WTC11 (cell line): ENCODE measurements around the gene OR6J1. TPM values are rescaled to one million over a fixed set of nuclear protein-coding genes. Genes with fewer than 3 reads are reported as not detected.
A peak's percentile ranks its signal among the peaks of the same experiment; 100 is the strongest.

Experiments
- ATAC-seq: fragments of 200-7000 bp; cut with Tn5 transposase; 2 replicates; pipeline ENCODE4 v1.10.0; 2021; ENCODE audit warnings: mild to moderate bottlenecking, moderate library complexity
- CTCF ChIA-PET: fragments of 300-600 bp; sonication (Branson Sonifier 250); formaldehyde crosslinking; loops from one replicate; lab custom pipeline; 2021; ENCODE audit warnings: antibody characterized with exemption; lab: Charles Lee
- POLR2A ChIA-PET: fragments of 350-600 bp; sonication (Branson Sonifier 250); formaldehyde crosslinking; loops from one replicate; lab custom pipeline; 2021; ENCODE audit warnings: antibody characterized with exemption; lab: Charles Lee
- DNase-seq: peaks from one replicate; pipeline ENCODE4 v3.0.0; 2021; ENCODE audit warnings: low spot score
- H3K27ac Mint-ChIP-seq: 2 replicates; pipeline ENCODE4 v1.8.0; 2021; ENCODE audit warnings: mixed read lengths
- H3K27me3 Mint-ChIP-seq: 2 replicates; pipeline ENCODE4 v1.8.0; 2021; ENCODE audit warnings: low read depth, mild to moderate bottlenecking, moderate library complexity, mixed read lengths
- H3K36me3 Mint-ChIP-seq: 2 replicates; pipeline ENCODE4 v1.8.0; 2021; ENCODE audit warnings: mixed read lengths
- H3K4me1 Mint-ChIP-seq: 2 replicates; pipeline ENCODE4 v1.8.0; 2022; ENCODE audit warnings: mixed read lengths
- H3K4me3 Mint-ChIP-seq: 2 replicates; pipeline ENCODE4 v1.8.0; 2021; ENCODE audit warnings: mild to moderate bottlenecking, moderate library complexity, mixed read lengths
- H3K9me3 Mint-ChIP-seq: 2 replicates; pipeline ENCODE4 v1.8.0; 2021; ENCODE audit warnings: mixed read lengths
- CREB1 ChIP-seq: sonication (generic); formaldehyde crosslinking; IDR thresholded peaks from 2 replicates; pipeline ENCODE4 v1.8.0; 2023; ENCODE audit warnings: mild to moderate bottlenecking, missing genetic modification reagents
- CREM ChIP-seq: sonication (generic); formaldehyde crosslinking; IDR thresholded peaks from 2 replicates; pipeline ENCODE4 v1.8.1; 2022; ENCODE audit warnings: mild to moderate bottlenecking, missing genetic modification reagents, moderate library complexity
- FOXJ3 ChIP-seq: sonication (generic); formaldehyde crosslinking; IDR thresholded peaks from 2 replicates; pipeline ENCODE4 v1.9.0; 2021; ENCODE audit warnings: missing genetic modification reagents, mild to moderate bottlenecking, borderline replicate concordance
- FOXK1 ChIP-seq: sonication (generic); formaldehyde crosslinking; IDR thresholded peaks from 2 replicates; pipeline ENCODE4 v1.8.0; 2022; ENCODE audit warnings: mild to moderate bottlenecking, moderate library complexity, missing genetic modification reagents
- GABPB1 ChIP-seq: sonication (generic); formaldehyde crosslinking; IDR thresholded peaks from 2 replicates; pipeline ENCODE4 v1.8.1; 2023; ENCODE audit warnings: mild to moderate bottlenecking, missing genetic modification reagents
- IRF2 ChIP-seq: sonication (generic); formaldehyde crosslinking; IDR thresholded peaks from 2 replicates; pipeline ENCODE4 v1.8.0; 2022; ENCODE audit warnings: low read depth, missing genetic modification reagents, borderline replicate concordance
- MXD4 ChIP-seq: fragments of 250-450 bp; sonication (Bioruptor Pico); IDR thresholded peaks from 2 replicates; pipeline ENCODE4 v1.8.0; 2021; ENCODE audit warnings: mild to moderate bottlenecking, moderate library complexity, borderline replicate concordance
- NFE2L1 ChIP-seq: sonication (generic); formaldehyde crosslinking; IDR thresholded peaks from 2 replicates; pipeline ENCODE4 v1.8.1; 2023; ENCODE audit warnings: missing genetic modification reagents
- RELA ChIP-seq: sonication (generic); formaldehyde crosslinking; IDR thresholded peaks from 2 replicates; pipeline ENCODE4 v1.8.1; 2022; ENCODE audit warnings: missing genetic modification reagents, mild to moderate bottlenecking, borderline replicate concordance
- SP1 ChIP-seq: sonication (generic); formaldehyde crosslinking; conservative IDR thresholded peaks from 2 replicates; pipeline ENCODE4 v1.8.1; 2022; ENCODE audit warnings: missing genetic modification reagents
- ZNF263 ChIP-seq: sonication (generic); formaldehyde crosslinking; IDR thresholded peaks from 2 replicates; pipeline ENCODE4 v1.8.1; 2022; ENCODE audit warnings: low read depth, mild to moderate bottlenecking, moderate library complexity, missing genetic modification reagents
- total RNA-seq: library from RNA; stranded (reverse); gene quantifications from 3 replicates; pipeline ENCODE4 v1.2.3, GENCODE V29; 2021
- TF ChIP-seq, protein P1 (sequence below): sonication (generic); formaldehyde crosslinking; IDR thresholded peaks from 2 replicates; pipeline ENCODE4 v1.8.0; 2023; ENCODE audit warnings: mild to moderate bottlenecking, missing genetic modification reagents
- TF ChIP-seq, protein P2 (sequence below): sonication (generic); formaldehyde crosslinking; IDR thresholded peaks from 2 replicates; pipeline ENCODE4 v1.8.0; 2022; ENCODE audit warnings: mild to moderate bottlenecking, missing genetic modification reagents
- TF ChIP-seq, protein P3 (sequence below): sonication (generic); formaldehyde crosslinking; IDR thresholded peaks from 2 replicates; pipeline ENCODE4 v1.8.0; 2023; ENCODE audit warnings: missing genetic modification reagents
- TF ChIP-seq, protein P4 (sequence below): sonication (generic); formaldehyde crosslinking; IDR thresholded peaks from 2 replicates; pipeline ENCODE4 v1.8.1; 2023; ENCODE audit warnings: mild to moderate bottlenecking, missing genetic modification reagents
- TF ChIP-seq, protein P5 (sequence below): sonication (generic); formaldehyde crosslinking; IDR thresholded peaks from 2 replicates; pipeline ENCODE4 v1.8.0; 2022; ENCODE audit warnings: mild to moderate bottlenecking, missing genetic modification reagents
- TF ChIP-seq, protein P6 (sequence below): fragments of 250-450 bp; sonication (Bioruptor Pico); IDR thresholded peaks from 2 replicates; pipeline ENCODE4 v2.1.2; 2022; ENCODE audit warnings: mild to moderate bottlenecking, moderate library complexity
- TF ChIP-seq, protein P7 (sequence below): sonication (generic); formaldehyde crosslinking; IDR thresholded peaks from 2 replicates; pipeline ENCODE4 v1.8.0; 2023; ENCODE audit warnings: missing genetic modification reagents, mild to moderate bottlenecking, borderline replicate concordance
- TF ChIP-seq, protein P8 (sequence below): sonication (generic); formaldehyde crosslinking; conservative IDR thresholded peaks from 2 replicates; pipeline ENCODE4 v1.8.1; 2022; ENCODE audit warnings: mild to moderate bottlenecking, missing genetic modification reagents

The OR6J1 gene
- total RNA-seq, 1 experiment from 2014 or later = not detected

DNA sequence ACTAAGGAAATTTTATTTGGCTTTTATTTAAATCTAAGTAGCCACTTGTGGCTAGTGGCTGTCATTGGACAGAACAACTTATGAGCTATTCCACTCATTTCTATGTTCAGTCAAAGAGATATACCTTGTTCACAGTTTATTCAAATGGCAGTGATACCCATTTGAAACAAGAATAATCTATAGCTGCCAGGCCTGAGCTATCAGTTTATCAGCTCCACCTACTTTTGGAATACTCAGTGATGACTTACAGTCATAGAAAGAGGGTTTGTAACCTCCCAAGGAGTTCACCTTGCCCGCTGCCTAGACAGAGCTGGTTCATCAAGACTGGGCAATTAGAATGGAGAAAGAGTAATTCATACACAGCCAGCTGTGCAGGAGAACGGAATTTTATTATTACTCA lies 50.6 kb downstream of the OR6J1 start (continued):
- TF ChIP-seq MXD4 (CRISPR knock-in tag) (no peak), FOXJ3 (CRISPR knock-in tag) (no peak), RELA (CRISPR knock-in tag) (no peak), CREM (CRISPR knock-in tag) (no peak), CREB1 (CRISPR knock-in tag) (no peak)

DNA sequence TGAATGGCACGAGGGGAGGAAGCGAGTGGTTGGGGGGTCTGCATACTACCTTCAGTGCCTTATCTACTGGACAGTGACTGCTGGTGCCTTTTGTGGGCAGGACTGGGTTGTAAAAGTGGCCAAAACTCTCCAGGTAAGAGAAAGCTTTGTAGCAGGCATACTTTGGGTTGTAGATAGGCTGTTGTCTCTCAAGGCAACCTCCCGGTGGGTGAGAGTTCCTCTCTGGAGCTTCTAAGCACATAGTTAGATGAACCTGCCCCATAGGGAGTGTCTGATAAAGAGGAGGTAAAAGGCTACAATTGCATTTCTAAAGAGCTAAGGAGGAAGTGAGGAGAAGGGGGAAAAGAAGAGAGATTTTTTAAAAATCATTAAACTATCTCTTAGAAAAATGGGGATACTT lies 51.0 kb downstream of the OR6J1 start:
- DNase-seq = no peak
- Mint-ChIP-seq H3K27ac (peak overlapping the region; percentile 67; the same call in 1 of the 2 replicates), H3K9me3 (no peaks in the 10 kb centered on the region), H3K4me1 (peaks cover 42% of the 10 kb centered on the region), H3K36me3 (no peaks in the 10 kb centered on the region)
- ATAC-seq = no peak
- ChIA-PET CTCF (interaction anchor here (1.2 to 10.2 kb wide), 4 partner anchors 20 to 60 kb away, joined by 3 to 117 read pairs (median 8); no protein-coding TSS in a partner anchor), POLR2A (no interaction called here)
- no peak for TF ChIP-seq ZNF263
- TF ChIP-seq, protein P1, sequence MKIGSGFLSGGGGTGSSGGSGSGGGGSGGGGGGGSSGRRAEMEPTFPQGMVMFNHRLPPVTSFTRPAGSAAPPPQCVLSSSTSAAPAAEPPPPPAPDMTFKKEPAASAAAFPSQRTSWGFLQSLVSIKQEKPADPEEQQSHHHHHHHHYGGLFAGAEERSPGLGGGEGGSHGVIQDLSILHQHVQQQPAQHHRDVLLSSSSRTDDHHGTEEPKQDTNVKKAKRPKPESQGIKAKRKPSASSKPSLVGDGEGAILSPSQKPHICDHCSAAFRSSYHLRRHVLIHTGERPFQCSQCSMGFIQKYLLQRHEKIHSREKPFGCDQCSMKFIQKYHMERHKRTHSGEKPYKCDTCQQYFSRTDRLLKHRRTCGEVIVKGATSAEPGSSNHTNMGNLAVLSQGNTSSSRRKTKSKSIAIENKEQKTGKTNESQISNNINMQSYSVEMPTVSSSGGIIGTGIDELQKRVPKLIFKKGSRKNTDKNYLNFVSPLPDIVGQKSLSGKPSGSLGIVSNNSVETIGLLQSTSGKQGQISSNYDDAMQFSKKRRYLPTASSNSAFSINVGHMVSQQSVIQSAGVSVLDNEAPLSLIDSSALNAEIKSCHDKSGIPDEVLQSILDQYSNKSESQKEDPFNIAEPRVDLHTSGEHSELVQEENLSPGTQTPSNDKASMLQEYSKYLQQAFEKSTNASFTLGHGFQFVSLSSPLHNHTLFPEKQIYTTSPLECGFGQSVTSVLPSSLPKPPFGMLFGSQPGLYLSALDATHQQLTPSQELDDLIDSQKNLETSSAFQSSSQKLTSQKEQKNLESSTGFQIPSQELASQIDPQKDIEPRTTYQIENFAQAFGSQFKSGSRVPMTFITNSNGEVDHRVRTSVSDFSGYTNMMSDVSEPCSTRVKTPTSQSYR (CRISPR knock-in tag) = no peak
- TF ChIP-seq, all 79 proteins: peak for 0
- Mint-ChIP-seq H3K27me3 (peaks cover 3% of the 10 kb centered on the region; the same call in 1 of the 2 replicates), H3K4me3 (no peak overlapping the region)

DNA sequence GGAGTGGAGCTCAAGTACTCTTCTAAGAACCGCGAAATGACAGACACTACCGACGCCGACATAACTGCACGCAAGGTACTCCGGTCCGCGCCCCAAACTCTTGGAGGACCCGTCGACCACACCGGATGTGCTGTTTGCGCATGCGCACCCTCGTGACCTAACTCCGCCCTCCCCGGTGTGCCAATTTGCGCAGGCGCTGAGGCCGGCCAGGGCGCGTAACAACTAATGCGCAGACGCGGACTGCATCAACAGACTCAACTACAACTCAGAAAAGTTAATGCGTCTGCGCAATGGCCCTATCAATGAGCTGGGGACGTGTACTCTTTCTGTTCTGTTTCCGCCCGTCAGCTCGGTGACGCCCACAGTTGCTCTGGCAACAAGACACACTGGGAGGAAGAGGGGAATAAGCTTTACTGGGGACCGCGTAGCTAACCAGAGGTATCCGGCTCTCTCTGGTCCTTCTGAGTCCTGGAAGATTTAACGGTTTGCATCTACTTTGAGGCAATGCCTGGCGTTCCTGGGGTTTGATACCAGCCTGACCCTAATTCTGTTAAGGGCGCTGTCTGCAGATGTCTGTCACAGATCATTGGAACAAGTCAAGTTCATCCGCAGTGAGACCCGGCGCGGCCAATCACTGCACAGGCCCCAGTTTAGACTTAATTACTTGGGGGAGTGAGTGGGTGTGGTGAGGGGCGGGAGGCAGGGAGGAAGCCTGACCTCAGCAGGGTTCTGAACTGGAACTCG lies 54.9 kb downstream of the OR6J1 start, which contains the start of gene DAD1:
TSS of gene DAD1 (minus strand) at position 129 of the 744 bp plus-strand sequence. CDS start at position 62, 67 bp downstream.
- H3K36me3 Mint-ChIP-seq = no peaks in the 10 kb centered on the region
- DNase-seq (peak; percentile 99), ATAC-seq (peak; percentile 92)
- H3K4me3 Mint-ChIP-seq = peak within 1 kb of the TSS; percentile 98
- H3K27ac Mint-ChIP-seq = peak within 1 kb of the TSS; percentile 99
- ChIA-PET POLR2A (interaction anchor here (0.5 to 2.2 kb wide), 9 partner anchors 9 to 177 kb away, joined by 3 to 28 read pairs (median 4); partner anchors contain the start of genes ABHD4 and OXA1L), CTCF (interaction anchor here (0.5 to 4.2 kb wide), 23 partner anchors 10 to 438 kb away, joined by 3 to 112 read pairs (median 4); partner anchors contain the start of genes ABHD4, OXA1L and REM2)
- H3K4me1 Mint-ChIP-seq = peaks cover 45% of the 10 kb centered on the region
- H3K27me3 Mint-ChIP-seq = peaks cover 3% of the 10 kb centered on the region; the same call in 1 of the 2 replicates
- H3K9me3 Mint-ChIP-seq = no peaks in the 10 kb centered on the region
- TF ChIP-seq NFE2L1 (CRISPR knock-in tag) = no peak
- TF ChIP-seq GABPB1 (CRISPR knock-in tag) = peak; percentile 6
- TF ChIP-seq, protein P2, sequence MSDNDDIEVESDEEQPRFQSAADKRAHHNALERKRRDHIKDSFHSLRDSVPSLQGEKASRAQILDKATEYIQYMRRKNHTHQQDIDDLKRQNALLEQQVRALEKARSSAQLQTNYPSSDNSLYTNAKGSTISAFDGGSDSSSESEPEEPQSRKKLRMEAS (CRISPR knock-in tag) = peak; percentile 8
- TF ChIP-seq, protein P3, sequence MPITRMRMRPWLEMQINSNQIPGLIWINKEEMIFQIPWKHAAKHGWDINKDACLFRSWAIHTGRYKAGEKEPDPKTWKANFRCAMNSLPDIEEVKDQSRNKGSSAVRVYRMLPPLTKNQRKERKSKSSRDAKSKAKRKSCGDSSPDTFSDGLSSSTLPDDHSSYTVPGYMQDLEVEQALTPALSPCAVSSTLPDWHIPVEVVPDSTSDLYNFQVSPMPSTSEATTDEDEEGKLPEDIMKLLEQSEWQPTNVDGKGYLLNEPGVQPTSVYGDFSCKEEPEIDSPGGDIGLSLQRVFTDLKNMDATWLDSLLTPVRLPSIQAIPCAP (CRISPR knock-in tag) = no peak
- TF ChIP-seq, protein P4, sequence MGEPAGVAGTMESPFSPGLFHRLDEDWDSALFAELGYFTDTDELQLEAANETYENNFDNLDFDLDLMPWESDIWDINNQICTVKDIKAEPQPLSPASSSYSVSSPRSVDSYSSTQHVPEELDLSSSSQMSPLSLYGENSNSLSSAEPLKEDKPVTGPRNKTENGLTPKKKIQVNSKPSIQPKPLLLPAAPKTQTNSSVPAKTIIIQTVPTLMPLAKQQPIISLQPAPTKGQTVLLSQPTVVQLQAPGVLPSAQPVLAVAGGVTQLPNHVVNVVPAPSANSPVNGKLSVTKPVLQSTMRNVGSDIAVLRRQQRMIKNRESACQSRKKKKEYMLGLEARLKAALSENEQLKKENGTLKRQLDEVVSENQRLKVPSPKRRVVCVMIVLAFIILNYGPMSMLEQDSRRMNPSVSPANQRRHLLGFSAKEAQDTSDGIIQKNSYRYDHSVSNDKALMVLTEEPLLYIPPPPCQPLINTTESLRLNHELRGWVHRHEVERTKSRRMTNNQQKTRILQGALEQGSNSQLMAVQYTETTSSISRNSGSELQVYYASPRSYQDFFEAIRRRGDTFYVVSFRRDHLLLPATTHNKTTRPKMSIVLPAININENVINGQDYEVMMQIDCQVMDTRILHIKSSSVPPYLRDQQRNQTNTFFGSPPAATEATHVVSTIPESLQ (CRISPR knock-in tag) = no peak
- TF ChIP-seq, protein P5, sequence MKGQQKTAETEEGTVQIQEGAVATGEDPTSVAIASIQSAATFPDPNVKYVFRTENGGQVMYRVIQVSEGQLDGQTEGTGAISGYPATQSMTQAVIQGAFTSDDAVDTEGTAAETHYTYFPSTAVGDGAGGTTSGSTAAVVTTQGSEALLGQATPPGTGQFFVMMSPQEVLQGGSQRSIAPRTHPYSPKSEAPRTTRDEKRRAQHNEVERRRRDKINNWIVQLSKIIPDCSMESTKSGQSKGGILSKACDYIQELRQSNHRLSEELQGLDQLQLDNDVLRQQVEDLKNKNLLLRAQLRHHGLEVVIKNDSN (CRISPR knock-in tag) = peak; percentile 76
- no peak for TF ChIP-seq IRF2 (CRISPR knock-in tag)
- peak; percentile 40 for TF ChIP-seq SP1 (CRISPR knock-in tag)
- peak; percentile 48; the same call in 1 of the 2 replicates for TF ChIP-seq FOXK1
- TF ChIP-seq, protein P6, sequence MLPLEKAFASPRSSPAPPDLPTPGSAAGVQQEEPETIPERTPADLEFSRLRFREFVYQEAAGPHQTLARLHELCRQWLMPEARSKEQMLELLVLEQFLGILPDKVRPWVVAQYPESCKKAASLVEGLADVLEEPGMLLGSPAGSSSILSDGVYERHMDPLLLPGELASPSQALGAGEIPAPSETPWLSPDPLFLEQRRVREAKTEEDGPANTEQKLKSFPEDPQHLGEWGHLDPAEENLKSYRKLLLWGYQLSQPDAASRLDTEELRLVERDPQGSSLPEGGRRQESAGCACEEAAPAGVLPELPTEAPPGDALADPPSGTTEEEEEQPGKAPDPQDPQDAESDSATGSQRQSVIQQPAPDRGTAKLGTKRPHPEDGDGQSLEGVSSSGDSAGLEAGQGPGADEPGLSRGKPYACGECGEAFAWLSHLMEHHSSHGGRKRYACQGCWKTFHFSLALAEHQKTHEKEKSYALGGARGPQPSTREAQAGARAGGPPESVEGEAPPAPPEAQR (CRISPR knock-in tag) = no peak
- TF ChIP-seq, protein P7, sequence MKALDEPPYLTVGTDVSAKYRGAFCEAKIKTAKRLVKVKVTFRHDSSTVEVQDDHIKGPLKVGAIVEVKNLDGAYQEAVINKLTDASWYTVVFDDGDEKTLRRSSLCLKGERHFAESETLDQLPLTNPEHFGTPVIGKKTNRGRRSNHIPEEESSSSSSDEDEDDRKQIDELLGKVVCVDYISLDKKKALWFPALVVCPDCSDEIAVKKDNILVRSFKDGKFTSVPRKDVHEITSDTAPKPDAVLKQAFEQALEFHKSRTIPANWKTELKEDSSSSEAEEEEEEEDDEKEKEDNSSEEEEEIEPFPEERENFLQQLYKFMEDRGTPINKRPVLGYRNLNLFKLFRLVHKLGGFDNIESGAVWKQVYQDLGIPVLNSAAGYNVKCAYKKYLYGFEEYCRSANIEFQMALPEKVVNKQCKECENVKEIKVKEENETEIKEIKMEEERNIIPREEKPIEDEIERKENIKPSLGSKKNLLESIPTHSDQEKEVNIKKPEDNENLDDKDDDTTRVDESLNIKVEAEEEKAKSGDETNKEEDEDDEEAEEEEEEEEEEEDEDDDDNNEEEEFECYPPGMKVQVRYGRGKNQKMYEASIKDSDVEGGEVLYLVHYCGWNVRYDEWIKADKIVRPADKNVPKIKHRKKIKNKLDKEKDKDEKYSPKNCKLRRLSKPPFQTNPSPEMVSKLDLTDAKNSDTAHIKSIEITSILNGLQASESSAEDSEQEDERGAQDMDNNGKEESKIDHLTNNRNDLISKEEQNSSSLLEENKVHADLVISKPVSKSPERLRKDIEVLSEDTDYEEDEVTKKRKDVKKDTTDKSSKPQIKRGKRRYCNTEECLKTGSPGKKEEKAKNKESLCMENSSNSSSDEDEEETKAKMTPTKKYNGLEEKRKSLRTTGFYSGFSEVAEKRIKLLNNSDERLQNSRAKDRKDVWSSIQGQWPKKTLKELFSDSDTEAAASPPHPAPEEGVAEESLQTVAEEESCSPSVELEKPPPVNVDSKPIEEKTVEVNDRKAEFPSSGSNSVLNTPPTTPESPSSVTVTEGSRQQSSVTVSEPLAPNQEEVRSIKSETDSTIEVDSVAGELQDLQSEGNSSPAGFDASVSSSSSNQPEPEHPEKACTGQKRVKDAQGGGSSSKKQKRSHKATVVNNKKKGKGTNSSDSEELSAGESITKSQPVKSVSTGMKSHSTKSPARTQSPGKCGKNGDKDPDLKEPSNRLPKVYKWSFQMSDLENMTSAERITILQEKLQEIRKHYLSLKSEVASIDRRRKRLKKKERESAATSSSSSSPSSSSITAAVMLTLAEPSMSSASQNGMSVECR (CRISPR knock-in tag) = peak; percentile 14; the same call in 1 of the 2 replicates
- TF ChIP-seq, protein P8, sequence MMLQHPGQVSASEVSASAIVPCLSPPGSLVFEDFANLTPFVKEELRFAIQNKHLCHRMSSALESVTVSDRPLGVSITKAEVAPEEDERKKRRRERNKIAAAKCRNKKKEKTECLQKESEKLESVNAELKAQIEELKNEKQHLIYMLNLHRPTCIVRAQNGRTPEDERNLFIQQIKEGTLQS (CRISPR knock-in tag) = no peak
